CD14-positive monocyte (primary cell): Measurements from ENCODE around the gene LIPN. TPM values are rescaled to one million over a fixed set of nuclear protein-coding genes. Genes with fewer than 3 reads are reported as not detected.

Experiments used
- DNase-seq, 3 donors: peaks; one replicate each; pipeline ENCODE4 v3.0.0-alpha.2; 2011 to 2022
- H2AFZ ChIP-seq: 2 replicates; pipeline ENCODE4 v1.6.0; 2012; ENCODE audit warnings: mild to moderate bottlenecking, low read depth, low read length, inconsistent platforms; ENCODE audit not compliant: insufficient read depth, poor library complexity, severe bottlenecking
- H3K27ac ChIP-seq, 2 donors: 1 replicate in 1 of 2; 2 replicates in 1 of 2; pipeline ENCODE4 v1.5.1; 2012 to 2013; ENCODE audit warnings: low read length in 2 of 2, control low read depth in 1 of 2, inconsistent platforms in 1 of 2, low read depth in 1 of 2, mild to moderate bottlenecking in 1 of 2
- H3K27me3 ChIP-seq, 2 donors: one replicate each; pipeline versions ENCODE4 v1.6.0 to v1.6.1; 2011 to 2013; ENCODE audit warnings: low read length in 2 of 2; ENCODE audit not compliant: control insufficient read depth in 2 of 2, insufficient read depth in 2 of 2
- H3K36me3 ChIP-seq, 2 donors: replicated peaks in 1 of 2; 1 replicate in 1 of 2; 2 replicates in 1 of 2; pipeline versions ENCODE4 v1.5.1 to v1.6.1; 2012 to 2013; ENCODE audit warnings: low read length in 2 of 2, control low read depth in 1 of 2, inconsistent platforms in 1 of 2, mild to moderate bottlenecking in 1 of 2; ENCODE audit not compliant: insufficient read depth in 2 of 2, control insufficient read depth in 1 of 2
- H3K4me1 ChIP-seq, 2 donors: 1 replicate in 1 of 2; 2 replicates in 1 of 2; pipeline versions ENCODE4 v1.5.1 to v1.6.1; 2012 to 2013; ENCODE audit warnings: low read length in 2 of 2, control low read depth in 1 of 2, inconsistent platforms in 1 of 2, mild to moderate bottlenecking in 1 of 2, moderate library complexity in 1 of 2; ENCODE audit not compliant: insufficient read depth in 2 of 2, control insufficient read depth in 1 of 2
- H3K4me2 ChIP-seq: replicated peaks from 2 replicates; pipeline ENCODE3; 2012; ENCODE audit warnings: low read length, moderate library complexity, mild to moderate bottlenecking; ENCODE audit not compliant: poor library complexity, severe bottlenecking; ENCODE audit errors: extremely low read depth
- H3K4me3 ChIP-seq, 3 experiments: fragments of 200-600 bp in 1 of 3; sonication (generic) in 1 of 3; replicated peaks in 1 of 3; 1 replicate in 2 of 3; 2 replicates in 1 of 3; pipeline ENCODE4 v1.5.1; 2011 to 2013; ENCODE audit warnings: low read length in 3 of 3, mild to moderate bottlenecking in 3 of 3, control low read depth in 2 of 3, low read depth in 2 of 3, inconsistent platforms in 1 of 3, moderate library complexity in 1 of 3
- H3K79me2 ChIP-seq: 2 replicates; pipeline ENCODE4 v1.6.0; 2012; ENCODE audit warnings: mild to moderate bottlenecking, control low read depth, inconsistent platforms, low read length, moderate library complexity; ENCODE audit not compliant: insufficient read depth
- H3K9ac ChIP-seq: 2 replicates; pipeline ENCODE4 v1.6.0; 2017; ENCODE audit warnings: low read length, mild to moderate bottlenecking; ENCODE audit not compliant: insufficient read depth, poor library complexity, severe bottlenecking
- H3K9me3 ChIP-seq, 2 donors: replicated peaks in 1 of 2; 1 replicate in 1 of 2; 2 replicates in 1 of 2; pipeline versions ENCODE4 v1.5.1 to v1.6.1; 2012 to 2013; ENCODE audit warnings: low read length in 2 of 2, control low read depth in 1 of 2; ENCODE audit not compliant: control insufficient read depth in 1 of 2, insufficient read depth in 1 of 2
- H4K20me1 ChIP-seq: 2 replicates; pipeline ENCODE4 v1.6.0; 2012; ENCODE audit warnings: mild to moderate bottlenecking, low read length, control low read depth, moderate library complexity; ENCODE audit not compliant: insufficient read depth
- H3K27ac Mint-ChIP-seq, 7 donors: one replicate each; pipeline ENCODE4 v1.8.0; 2020; ENCODE audit warnings: mild to moderate bottlenecking in 7 of 7, mixed read lengths in 7 of 7, moderate library complexity in 6 of 7, inconsistent platforms in 2 of 7
- H3K27me3 Mint-ChIP-seq, 3 donors: one replicate each; pipeline ENCODE4 v1.8.0; 2021 to 2022; ENCODE audit warnings: low read depth in 3 of 3, mild to moderate bottlenecking in 3 of 3, mixed read lengths in 3 of 3, moderate library complexity in 3 of 3, inconsistent platforms in 1 of 3
- H3K36me3 Mint-ChIP-seq, 2 donors: one replicate each; pipeline ENCODE4 v1.8.0; 2020; ENCODE audit warnings: mixed read lengths in 2 of 2, inconsistent platforms in 1 of 2, mild to moderate bottlenecking in 1 of 2
- H3K4me1 Mint-ChIP-seq: one replicate; pipeline ENCODE4 v1.8.0; 2020; ENCODE audit warnings: mild to moderate bottlenecking, mixed read lengths
- H3K4me3 Mint-ChIP-seq, 2 donors: one replicate each; pipeline ENCODE4 v1.8.0; 2020; ENCODE audit warnings: mild to moderate bottlenecking in 2 of 2, mixed read lengths in 2 of 2, moderate library complexity in 1 of 2
- H3K9me3 Mint-ChIP-seq, 7 donors: one replicate each; pipeline ENCODE4 v1.8.0; 2020 to 2022; ENCODE audit warnings: mixed read lengths in 7 of 7, mild to moderate bottlenecking in 6 of 7, moderate library complexity in 6 of 7, inconsistent platforms in 2 of 7
- CTCF ChIP-seq: fragments of 200-600 bp; IDR thresholded peaks from one replicate; pipeline ENCODE4 v1.8.0; 2022; ENCODE audit warnings: antibody characterized with exemption, mild to moderate bottlenecking
- WGBS: methylation state at CpG from one replicate; pipeline ENCODE4 v1.1.5; 2013; ENCODE audit warnings: missing lambda C conversion rate; ENCODE audit not compliant: insufficient coverage; 5-methylcytosine and 5-hydroxymethylcytosine counted together
- intact Hi-C, 2 donors: fragments of 100-400 bp; cut with micrococcal nuclease; formaldehyde crosslinking; loops; one replicate each; pipeline versions ENCODE4 v1.15.0 to v1.15.1; 2023
- polyA plus RNA-seq, 3 donors: library from polyadenylated mRNA; depleted of rRNA in 1 of 3; unstranded in 2 of 3; stranded (reverse) in 1 of 3; fragments of 300-500 nt in 2 of 3; fragments of >200 nt in 1 of 3; fragmentation: Illumina TruSeq in 2 of 3; gene quantifications; 1 replicate in 2 of 3; 2 replicates in 1 of 3; pipeline ENCODE4 v1.2.3, GENCODE V29; 2012 to 2021

LIPN gene
- polyA plus RNA-seq, 3 donors = 8.9 to 12.9 (median 10.1) TPM

- intact Hi-C loops = no loop called here
- Histone ChIP-seq H3K9me3 (peaks cover 3 to 11% of the 10 kb centered on the region in 2 donors), H3K79me2 (no peaks in the 10 kb centered on the region), H3K4me3 (no peak overlapping the region), H3K4me2 (no peak overlapping the region), H3K9ac (no peak overlapping the region), H3K36me3 (no peaks in the 10 kb centered on the region), H4K20me1 (no peaks in the 10 kb centered on the region), H3K4me1 (no peaks in the 10 kb centered on the region), H2AFZ (no peak overlapping the region), H3K27me3 (peaks cover 0 to 2% of the 10 kb centered on the region in 2 donors), H3K27ac (no peak overlapping the region)
- Mint-ChIP-seq H3K27ac (no peak overlapping the region), H3K27me3 (peaks cover 1 to 13% (median 3%) of the 10 kb centered on the region in 3 donors), H3K36me3 (no peaks in the 10 kb centered on the region), H3K9me3 (peaks cover 6 to 31% (median 13%) of the 10 kb centered on the region in 7 donors), H3K4me3 (no peak overlapping the region), H3K4me1 (peaks cover 5% of the 10 kb centered on the region)
- DNase-seq = no peak
- no peak for TF ChIP-seq CTCF
- WGBS = no CpG with 5 or more reads among the region's 1 CpG
These were observed 17.4 kb upstream of the LIPN start for GRCh38 chr10:88742448-88742847.

- TF ChIP-seq CTCF = no peak
- 96% methylated on average over 5 of the region's 5 CpGs for WGBS
- Mint-ChIP-seq H3K27ac (no peak overlapping the region), H3K9me3 (peaks cover 6 to 33% (median 14%) of the 10 kb centered on the region in 7 donors), H3K27me3 (peaks cover 0 to 9% (median 1%) of the 10 kb centered on the region in 3 donors), H3K4me1 (peaks cover 5% of the 10 kb centered on the region), H3K4me3 (no peak overlapping the region), H3K36me3 (no peaks in the 10 kb centered on the region)
- Histone ChIP-seq H3K27me3 (no peaks in the 10 kb centered on the region), H3K4me2 (no peak overlapping the region), H3K4me3 (no peak overlapping the region), H3K4me1 (no peaks in the 10 kb centered on the region), H3K36me3 (no peaks in the 10 kb centered on the region), H4K20me1 (no peaks in the 10 kb centered on the region), H2AFZ (no peak overlapping the region), H3K79me2 (no peaks in the 10 kb centered on the region), H3K27ac (no peak overlapping the region), H3K9me3 (peaks cover 3 to 11% of the 10 kb centered on the region in 2 donors), H3K9ac (no peak overlapping the region)
- no peak for DNase-seq
- intact Hi-C loops = no loop called here
These were observed 15.8 kb upstream of the LIPN start for GRCh38 chr10:88744002-88744401.
